H1 (cell line): ENCODE measurements around the gene FAM193A. TPM values are rescaled to one million over a fixed set of nuclear protein-coding genes. Genes with fewer than 3 reads are reported as not detected.

ENCODE experiments used
- ATF2 ChIP-seq: IDR thresholded peaks from 2 replicates; pipeline ENCODE4 v1.6.1; 2012; ENCODE audit warnings: low read length, inconsistent platforms
- CHD1 ChIP-seq: IDR thresholded peaks from 2 replicates; pipeline ENCODE4 v1.6.1; 2012; ENCODE audit warnings: low read depth, low read length, improper control_type of control experiment
- EGR1 ChIP-seq: IDR thresholded peaks from 2 replicates; pipeline ENCODE4 v1.6.1; 2011; ENCODE audit warnings: low read depth, low read length, borderline replicate concordance
- NANOG ChIP-seq: IDR thresholded peaks from 2 replicates; pipeline ENCODE4 v1.6.1; 2011; ENCODE audit warnings: low read length, low read depth, mild to moderate bottlenecking, inconsistent platforms; ENCODE audit not compliant: insufficient read depth, poor library complexity, severe bottlenecking
- RFX5 ChIP-seq: IDR thresholded peaks from 2 replicates; pipeline ENCODE4 v1.6.1; 2011; ENCODE audit warnings: low read depth, low read length, improper control_type of control experiment, borderline replicate concordance
- TBP ChIP-seq: IDR thresholded peaks from 2 replicates; pipeline ENCODE4 v1.6.1; 2011; ENCODE audit warnings: low read depth, low read length, improper control_type of control experiment
- USF2 ChIP-seq: IDR thresholded peaks from 2 replicates; pipeline ENCODE4 v1.6.1; 2011; ENCODE audit warnings: low read length, improper control_type of control experiment
- polyA plus RNA-seq, 7 experiments: library from polyadenylated mRNA; depleted of rRNA in 3 of 7; stranded (reverse) in 5 of 7; unstranded in 2 of 7; fragments of >200 nt in 5 of 7; fragments of 200-250 nt in 2 of 7; gene quantifications; 1 replicate in 5 of 7; 2 replicates in 1 of 7; 4 replicates in 1 of 7; pipeline versions ENCODE4 v1.2.1 to v1.2.3, GENCODE V29; 2011 to 2013; ENCODE audit warnings: missing spikeins in 2 of 7, mixed read lengths in 2 of 7
- total RNA-seq: library from RNA; stranded (reverse); fragmentation: NEBNext Ultra II Directional; extraction: Animal tissue kit (Norgen Biotek cat#: 25700); gene quantifications from 2 replicates; pipeline ENCODE4 v1.2.1, GENCODE V29; 2021

Gene FAM193A
- total and polyA plus RNA-seq, 2 of the 8 experiments (the other 6 are each of a cell fraction or from before 2014, with no cell fraction given): 8.7 to 26.2 TPM

GRCh38 chr4:2535376-2536192 is 863 bp upstream of the FAM193A start (continued):
- TF ChIP-seq NANOG: no peak
- TF ChIP-seq CHD1: no peak
- TF ChIP-seq USF2: no peak
- TF ChIP-seq RFX5: no peak
- no peak for TF ChIP-seq EGR1
- TF ChIP-seq ATF2: no peak; the same call in 1 of the 2 replicates
- TF ChIP-seq TBP: 0 out of 2 replicates have a peak, but pooled peaks have one; percentile 13
